PC-3 (cell line): ENCODE data around the gene CDH11.

ENCODE experiments used
- EZH2 ChIP-seq: fragments of 300-600 bp; sonication (generic); IDR thresholded peaks from one replicate; pipeline ENCODE4 v1.6.1; 2017; ENCODE audit warnings: antibody characterized with exemption, mild to moderate bottlenecking, low read length; ENCODE audit not compliant: unreplicated experiment
- EZH2phosphoT487 ChIP-seq: fragments of 300-600 bp; sonication (generic); IDR thresholded peaks from 2 replicates; pipeline ENCODE4 v1.6.1; 2018; ENCODE audit warnings: mild to moderate bottlenecking, antibody characterized with exemption, low read length, borderline replicate concordance
- TF ChIP-seq, protein P1 (sequence below): fragments of 300-600 bp; sonication (generic); conservative IDR thresholded peaks from 2 replicates; pipeline ENCODE4 v1.5.1; 2017; ENCODE audit warnings: antibody characterized with exemption, low read depth, mild to moderate bottlenecking, low read length

- TF ChIP-seq EZH2 (no peak), EZH2phosphoT487 (no peak)
- TF ChIP-seq, protein P1, sequence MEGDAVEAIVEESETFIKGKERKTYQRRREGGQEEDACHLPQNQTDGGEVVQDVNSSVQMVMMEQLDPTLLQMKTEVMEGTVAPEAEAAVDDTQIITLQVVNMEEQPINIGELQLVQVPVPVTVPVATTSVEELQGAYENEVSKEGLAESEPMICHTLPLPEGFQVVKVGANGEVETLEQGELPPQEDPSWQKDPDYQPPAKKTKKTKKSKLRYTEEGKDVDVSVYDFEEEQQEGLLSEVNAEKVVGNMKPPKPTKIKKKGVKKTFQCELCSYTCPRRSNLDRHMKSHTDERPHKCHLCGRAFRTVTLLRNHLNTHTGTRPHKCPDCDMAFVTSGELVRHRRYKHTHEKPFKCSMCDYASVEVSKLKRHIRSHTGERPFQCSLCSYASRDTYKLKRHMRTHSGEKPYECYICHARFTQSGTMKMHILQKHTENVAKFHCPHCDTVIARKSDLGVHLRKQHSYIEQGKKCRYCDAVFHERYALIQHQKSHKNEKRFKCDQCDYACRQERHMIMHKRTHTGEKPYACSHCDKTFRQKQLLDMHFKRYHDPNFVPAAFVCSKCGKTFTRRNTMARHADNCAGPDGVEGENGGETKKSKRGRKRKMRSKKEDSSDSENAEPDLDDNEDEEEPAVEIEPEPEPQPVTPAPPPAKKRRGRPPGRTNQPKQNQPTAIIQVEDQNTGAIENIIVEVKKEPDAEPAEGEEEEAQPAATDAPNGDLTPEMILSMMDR, result no peak
Measured at GRCh38 chr16:65097296-65097695, 24.6 kb downstream of the CDH11 start.
